ENCODE results near the gene C1QB. TPM values are rescaled to one million over a fixed set of nuclear protein-coding genes. Genes with fewer than 3 reads are reported as not detected.
A peak's percentile ranks its signal among the peaks of the same experiment; 100 is the strongest.
"Not testable (repeated sequence)": the region's sequence is repeated elsewhere in the genome, so short reads cannot be mapped to it uniquely, and the experiment has no call there.

Gene C1QB
- total RNA-seq, 2 donors from 2014 or later: 448 to 884 TPM

GRCh38 chr1:22705586-22705985, 52.5 kb downstream of the C1QB start:
- no peak for DNase-seq (ENCODE audit: low spot score)
- Histone ChIP-seq H3K4me3 (no peak overlapping the region), H3K9me3 (no peaks in the 10 kb centered on the region), H3K27ac (no peak overlapping the region), H3K4me1 (ENCODE audit: control insufficient read depth in 1 of 2, low read depth in 2 of 2) (peaks cover 5 to 10% of the 10 kb centered on the region in 2 donors), H3K27me3 (replicated peaks; ENCODE audit: insufficient read depth) (no peaks in the 10 kb centered on the region), H3K36me3 (no peaks in the 10 kb centered on the region)
- TF ChIP-seq CTCF (IDR thresholded peaks at IDR 0.05): no peak
- ATAC-seq (ENCODE audit: insufficient number of reproducible peaks, low FRiP score, low read depth): no peak

- not testable (repeated sequence) for H3K27me3 ChIP-seq (replicated peaks; ENCODE audit: insufficient read depth); H3K27ac ChIP-seq
- peaks cover 5 to 10% of the 10 kb centered on the region in 2 donors for H3K4me1 ChIP-seq (ENCODE audit: control insufficient read depth in 1 of 2, low read depth in 2 of 2)
These were observed 53.1 kb downstream of the C1QB start for GRCh38 chr1:22706100-22706499.

GRCh38 chr1:22708777-22709176, 55.7 kb downstream of the C1QB start:
- Histone ChIP-seq H3K9me3 (no peaks in the 10 kb centered on the region), H3K4me1 (ENCODE audit: control insufficient read depth in 1 of 2, low read depth in 2 of 2) (peaks cover 16 to 27% of the 10 kb centered on the region in 2 donors), H3K27ac (no peak overlapping the region), H3K36me3 (no peaks in the 10 kb centered on the region), H3K4me3 (no peak overlapping the region), H3K27me3 (replicated peaks; ENCODE audit: insufficient read depth) (no peaks in the 10 kb centered on the region)
- ATAC-seq (ENCODE audit: insufficient number of reproducible peaks, low FRiP score, low read depth) (no peak), DNase-seq (ENCODE audit: low spot score) (no peak)
- TF ChIP-seq CTCF (IDR thresholded peaks at IDR 0.05): no peak

More at GRCh38 chr1:22706100-22706499, 53.1 kb downstream of the C1QB start:
- not testable (repeated sequence) for ATAC-seq (ENCODE audit: insufficient number of reproducible peaks, low FRiP score, low read depth); H3K9me3 ChIP-seq; H3K36me3 ChIP-seq; DNase-seq (ENCODE audit: low spot score); H3K4me3 ChIP-seq

- no peak overlapping the region for H3K4me3 ChIP-seq
- TF ChIP-seq CTCF (IDR thresholded peaks at IDR 0.05): no peak
- no peaks in the 10 kb centered on the region for H3K27me3 ChIP-seq (replicated peaks; ENCODE audit: insufficient read depth)
- no peaks in the 10 kb centered on the region for H3K36me3 ChIP-seq
- no peak for DNase-seq (ENCODE audit: low spot score)
- no peaks in the 10 kb centered on the region for H3K9me3 ChIP-seq
- ATAC-seq (ENCODE audit: insufficient number of reproducible peaks, low FRiP score, low read depth): no peak
- H3K4me1 ChIP-seq (ENCODE audit: control insufficient read depth in 1 of 2, low read depth in 2 of 2): peaks cover 16 to 27% of the 10 kb centered on the region in 2 donors
- H3K27ac ChIP-seq: no peak overlapping the region
These were observed 56.2 kb downstream of the C1QB start for GRCh38 chr1:22709227-22709626.

GRCh38 chr1:22709891-22710700, 57.1 kb downstream of the C1QB start:
- Histone ChIP-seq H3K36me3 (no peaks in the 10 kb centered on the region), H3K4me3 (peak overlapping the region; percentile 66), H3K9me3 (no peaks in the 10 kb centered on the region), H3K4me1 (ENCODE audit: control insufficient read depth in 1 of 2, low read depth in 2 of 2) (peaks cover 16 to 27% of the 10 kb centered on the region in 2 donors), H3K27ac (no peak overlapping the region), H3K27me3 (replicated peaks; ENCODE audit: insufficient read depth) (no peaks in the 10 kb centered on the region)
- no peak for TF ChIP-seq CTCF (IDR thresholded peaks at IDR 0.05)
- no peak for ATAC-seq (ENCODE audit: insufficient number of reproducible peaks, low FRiP score, low read depth)
- DNase-seq (ENCODE audit: low spot score): no peak
